ENCODE data around the gene RERE.

RERE gene

DNA sequence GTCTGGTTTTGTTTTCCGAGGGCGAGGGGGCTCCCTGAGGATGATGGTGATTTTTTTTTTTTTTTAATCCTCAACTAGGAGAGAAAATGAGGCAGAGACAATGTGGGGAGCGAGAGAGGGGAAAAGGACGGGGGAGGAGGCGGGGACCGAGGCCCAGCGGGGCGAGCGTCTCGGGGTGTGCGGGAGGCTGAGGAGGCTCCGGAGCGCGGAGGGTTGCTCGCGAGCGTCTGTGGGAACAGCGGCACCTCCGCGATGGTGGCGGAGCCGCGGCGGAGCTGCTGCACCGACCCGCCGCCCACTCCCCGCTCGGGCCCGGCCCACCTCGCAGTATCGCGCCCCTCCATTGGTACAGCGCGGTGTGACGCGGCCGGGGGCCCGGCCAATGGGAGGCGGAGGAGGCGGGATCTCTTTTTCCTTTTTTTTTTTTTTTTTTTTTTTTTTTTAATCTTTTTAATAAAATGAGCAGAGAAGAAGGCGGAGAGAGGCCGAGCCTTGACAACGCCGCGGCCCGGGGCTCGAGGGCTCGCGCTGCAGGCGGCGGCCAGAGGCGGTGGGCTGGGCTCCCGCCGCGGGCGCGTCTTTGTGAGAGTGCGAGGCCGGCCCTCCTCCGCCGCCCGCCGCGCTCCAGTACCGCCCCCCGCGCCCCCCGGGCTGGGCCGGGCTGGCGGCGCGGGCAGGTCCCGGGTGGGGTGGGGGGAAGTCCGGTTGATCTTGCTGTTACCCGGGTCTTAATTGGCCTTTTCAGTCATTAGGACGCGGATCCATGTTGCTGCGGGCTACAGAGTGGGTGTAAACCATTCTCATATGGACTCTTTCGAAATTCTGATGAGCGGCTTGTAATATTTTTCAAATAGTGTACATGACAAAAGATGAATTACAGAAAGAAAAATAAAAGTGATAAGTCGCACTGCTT lies at the start of gene RERE:
Gene RERE, minus strand, starts transcription at position 229 of the 913 bp plus-strand sequence.
- peak; percentile 23 to 94 (median 88) for DNase-seq

DNA sequence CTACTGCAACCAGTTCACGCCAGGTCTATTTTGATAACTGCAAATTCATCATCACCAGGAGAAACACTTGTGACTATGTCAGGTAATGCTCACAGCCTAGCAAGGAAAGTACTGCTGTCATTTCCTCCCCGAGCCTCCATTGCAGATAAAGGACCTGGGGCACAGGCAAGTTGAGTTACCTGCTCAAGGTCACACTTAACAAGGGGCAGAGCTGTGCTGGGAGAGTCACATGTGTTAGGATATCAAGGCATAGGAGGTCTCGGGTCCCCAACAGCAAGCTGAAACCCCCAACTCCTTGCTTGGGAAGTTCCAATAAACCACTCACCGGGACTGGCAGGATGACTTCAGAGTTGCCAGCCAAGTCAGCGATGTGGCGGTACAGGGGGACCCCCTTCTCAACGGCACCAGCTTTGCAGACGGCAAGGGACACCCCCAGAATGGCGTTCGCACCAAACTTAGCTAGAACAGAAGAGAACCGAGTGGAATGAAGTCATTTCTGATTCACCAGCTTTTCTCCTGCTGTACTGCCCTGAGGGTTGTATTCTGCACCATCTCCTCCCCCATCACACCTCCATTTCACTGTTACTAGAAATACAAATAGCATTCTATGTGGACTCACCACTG lies 49.5 kb upstream of the RERE start:
- peak in 2 of 58 donors; percentile 23 to 26 for DNase-seq

DNA sequence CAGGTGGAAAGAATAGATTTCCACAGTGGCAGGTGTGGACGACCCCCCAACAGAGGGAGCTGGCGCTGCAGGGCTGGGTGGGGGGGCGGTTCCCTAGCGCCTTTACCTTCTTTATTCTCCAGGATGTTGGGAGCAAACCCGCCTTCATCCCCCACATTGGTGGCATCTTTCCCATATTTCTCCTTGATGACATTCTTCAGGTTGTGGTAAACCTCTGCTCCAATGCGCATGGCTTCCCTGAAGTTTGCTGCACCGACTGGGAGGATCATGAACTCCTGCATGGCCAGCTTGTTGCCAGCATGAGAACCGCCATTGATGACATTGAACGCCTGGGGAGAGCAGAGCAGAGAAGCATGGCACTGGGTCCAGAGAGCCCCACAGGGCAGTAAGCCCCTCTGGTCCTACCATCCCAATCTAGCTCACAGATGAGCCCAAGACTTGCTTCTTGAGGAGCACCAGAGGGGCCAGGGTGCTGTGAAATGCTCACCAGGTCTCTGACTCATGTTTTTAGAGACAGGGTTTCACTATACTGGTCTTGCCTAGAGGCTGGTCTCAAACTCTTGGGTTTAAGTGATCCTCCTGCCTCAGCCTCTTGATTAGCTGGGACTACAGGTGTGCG lies 48.8 kb upstream of the RERE start:
- no peak for DNase-seq

DNA sequence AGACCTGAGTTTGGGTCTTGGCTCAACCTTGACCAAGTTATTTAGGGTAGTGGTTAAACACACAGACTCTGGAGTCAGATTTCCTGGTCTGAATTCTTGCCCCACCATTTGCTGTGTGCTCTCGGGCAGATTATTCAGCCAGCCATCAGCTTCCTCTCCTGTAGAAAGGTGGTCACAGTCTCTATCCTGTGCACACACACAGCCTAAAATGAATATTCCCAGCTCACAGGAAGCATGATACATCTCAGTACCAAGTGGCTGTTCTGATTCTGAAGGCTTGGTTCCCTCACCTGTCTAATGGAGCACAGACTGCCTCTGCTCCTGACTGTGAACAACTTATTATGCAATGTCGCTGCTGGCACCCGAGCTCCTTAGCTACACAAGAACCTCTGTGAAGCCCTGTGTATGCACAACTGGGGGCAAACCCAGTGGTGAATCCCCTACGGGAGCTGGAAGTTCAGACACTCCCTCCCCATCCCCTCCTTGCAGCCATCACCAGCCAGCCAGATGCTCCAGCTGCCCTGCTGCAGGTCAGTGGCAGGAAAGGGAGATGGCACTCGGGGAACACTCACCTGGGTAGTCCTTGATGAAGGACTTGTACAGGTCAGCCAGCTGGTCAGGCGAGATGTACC lies 47.4 kb upstream of the RERE start:
- no peak for DNase-seq

DNA sequence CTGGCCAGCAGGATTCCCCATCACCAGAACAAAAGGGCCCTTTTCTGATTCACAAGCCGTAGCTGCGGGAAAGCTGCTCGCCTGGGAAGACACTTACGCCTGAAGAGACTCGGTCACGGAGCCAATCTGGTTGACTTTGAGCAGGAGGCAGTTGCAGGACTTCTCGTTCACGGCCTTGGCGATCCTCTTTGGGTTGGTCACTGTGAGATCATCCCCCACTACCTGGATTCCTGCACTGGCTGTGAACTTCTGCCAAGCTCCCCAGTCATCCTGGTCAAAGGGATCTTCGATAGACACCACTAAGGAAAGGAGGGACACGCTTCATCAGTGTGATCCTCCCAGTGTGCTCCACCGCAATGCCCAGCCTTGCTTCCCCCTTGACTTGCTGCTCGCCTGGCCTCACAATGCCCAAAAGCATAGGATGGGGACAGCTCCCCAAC lies 46.4 kb upstream of the RERE start:
- no peak for DNase-seq

DNA sequence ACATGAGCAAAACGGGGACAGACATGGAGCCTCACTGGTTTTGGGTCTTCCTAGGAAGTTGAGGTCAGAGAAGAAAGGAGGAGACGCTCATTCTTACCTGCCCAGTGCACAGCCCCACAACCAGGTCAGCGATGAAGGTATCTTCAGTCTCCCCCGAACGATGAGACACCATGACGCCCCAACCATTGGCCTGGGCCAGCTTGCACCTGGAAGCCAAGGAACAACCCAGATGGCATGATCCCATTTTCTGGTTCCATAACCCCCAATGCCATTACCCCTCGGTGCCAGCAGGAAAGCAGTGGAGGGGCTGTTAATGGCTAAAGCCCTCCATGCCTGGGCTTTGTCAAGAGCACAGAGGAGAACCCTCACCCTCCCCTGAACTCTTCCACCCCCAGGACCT lies 45.7 kb upstream of the RERE start:
- DNase-seq = no peak

DNA sequence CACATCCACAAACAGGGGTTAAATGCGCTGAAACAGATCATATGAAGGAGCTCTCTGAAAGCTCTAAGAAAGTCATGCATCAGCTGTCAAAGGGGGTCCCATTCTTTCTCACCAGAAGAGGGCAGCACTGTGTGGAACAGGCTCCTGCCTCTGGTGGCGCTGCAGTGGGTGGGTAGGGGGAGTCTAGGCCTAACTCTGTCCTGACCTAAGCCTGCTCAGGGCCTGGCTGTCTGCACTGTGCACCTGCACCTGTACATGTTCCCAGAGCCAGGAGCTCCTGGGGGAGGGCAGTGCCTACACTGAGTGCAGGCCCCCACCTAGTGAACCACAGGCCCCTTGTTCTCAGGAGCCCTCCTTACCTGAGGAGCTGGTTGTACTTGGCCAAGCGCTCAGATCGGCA lies 45.1 kb upstream of the RERE start:
- DNase-seq = no peak

DNA sequence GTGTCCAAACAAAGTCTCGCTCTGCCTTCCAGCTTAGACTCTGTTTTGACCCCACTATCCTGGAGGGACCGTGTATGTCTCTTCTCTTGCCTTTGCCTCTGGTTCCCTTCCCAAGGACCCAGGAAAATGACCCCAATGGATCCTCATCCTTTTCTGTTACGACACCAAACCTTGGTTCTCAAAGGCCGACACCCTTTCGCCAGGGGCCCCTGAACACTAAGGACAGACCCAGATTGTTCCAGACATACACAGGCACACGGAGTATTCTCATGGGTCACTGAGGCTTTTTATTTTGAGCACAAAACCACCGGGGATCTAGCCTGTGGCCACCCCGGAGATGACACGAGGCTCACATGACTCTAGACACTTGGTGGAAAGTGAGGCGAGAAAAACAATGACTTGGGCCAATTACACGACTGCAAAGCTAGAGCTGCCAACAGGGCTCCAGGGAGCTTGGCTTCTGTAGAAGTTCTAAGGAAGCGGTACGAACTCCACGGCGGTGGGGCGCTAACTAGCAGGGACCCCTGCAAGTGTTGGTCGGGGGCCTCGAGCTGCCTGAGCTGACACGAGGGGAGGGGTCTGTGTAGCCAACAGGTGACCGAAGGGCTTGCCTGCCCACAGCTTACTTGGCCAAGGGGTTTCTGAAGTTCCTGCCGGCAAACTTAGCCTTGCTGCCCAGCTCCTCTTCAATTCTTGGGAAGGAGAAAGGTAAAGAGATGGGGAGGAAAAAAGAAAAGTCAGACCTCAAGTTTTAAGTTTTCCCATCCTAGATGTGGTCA lies 43.5 kb upstream of the RERE start:
- peak in 7 of 58 donors; percentile 13 to 39 (median 19) for DNase-seq

DNA sequence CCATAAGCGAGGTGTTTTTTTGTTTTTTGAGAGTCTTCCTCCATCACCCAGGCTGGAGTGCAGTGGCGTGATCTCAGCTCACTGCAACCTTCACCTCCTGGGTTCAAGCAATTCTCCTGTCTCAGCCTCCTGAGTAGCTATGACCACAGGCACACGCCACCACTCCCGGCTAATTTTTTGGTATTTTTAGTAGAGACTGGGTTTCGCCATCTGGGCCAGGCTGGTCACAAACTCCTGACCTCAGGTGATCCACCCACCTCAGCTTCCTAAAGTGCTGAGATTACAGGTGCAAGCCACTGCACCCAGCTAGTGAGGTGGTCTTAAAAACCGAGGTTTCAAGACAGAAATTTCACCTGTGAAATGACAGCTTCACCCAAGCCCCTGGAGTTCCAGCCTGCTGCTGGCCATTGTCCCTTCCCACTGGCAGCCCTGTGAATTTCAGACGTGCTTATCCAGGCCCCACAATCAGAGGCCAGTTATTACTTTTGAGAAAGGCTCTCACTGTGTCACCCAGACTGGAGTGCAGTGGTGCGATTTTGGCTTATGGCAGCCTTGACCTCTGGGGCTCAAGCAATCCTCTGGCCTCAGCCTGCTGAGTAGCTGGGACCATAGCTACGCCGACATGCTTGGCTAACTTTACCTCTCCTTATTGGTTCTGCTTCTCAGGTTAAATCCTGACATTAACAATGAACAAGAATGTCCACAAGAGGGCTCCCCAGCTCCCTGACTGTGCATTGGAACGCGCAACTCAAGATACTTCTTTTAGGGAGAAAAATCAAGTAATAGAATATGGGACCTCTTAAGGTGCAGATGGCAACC lies 41.7 kb upstream of the RERE start:
- peak in 15 of 58 donors; percentile 6 to 53 (median 19) for DNase-seq

DNA sequence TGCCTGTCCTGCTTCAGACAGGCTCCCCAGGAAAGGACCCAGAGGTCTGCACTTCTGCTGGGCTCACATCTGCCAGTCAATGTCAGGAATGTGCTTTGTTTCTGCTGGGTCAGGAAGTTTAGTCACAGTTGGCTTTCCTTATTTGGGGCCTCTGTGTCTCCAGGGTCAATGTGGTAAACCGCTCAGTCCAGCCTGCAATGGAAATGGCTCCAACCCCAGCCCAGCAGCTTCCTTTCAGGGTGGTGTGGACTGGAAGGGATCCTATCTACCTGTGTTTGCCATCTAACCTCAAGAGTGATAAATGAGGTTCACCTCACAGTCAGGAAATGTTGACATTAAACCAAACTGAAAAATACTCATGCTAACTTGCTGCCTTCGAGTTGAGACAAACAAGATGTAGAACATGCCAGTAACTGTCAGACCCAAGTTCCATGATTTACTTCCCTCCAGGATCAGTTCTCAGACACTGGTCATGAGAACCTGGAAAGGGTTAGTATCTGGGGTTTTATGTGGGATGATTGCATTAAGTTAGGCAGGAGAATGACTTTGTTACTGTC lies 40.8 kb upstream of the RERE start:
- DNase-seq = no peak

DNA sequence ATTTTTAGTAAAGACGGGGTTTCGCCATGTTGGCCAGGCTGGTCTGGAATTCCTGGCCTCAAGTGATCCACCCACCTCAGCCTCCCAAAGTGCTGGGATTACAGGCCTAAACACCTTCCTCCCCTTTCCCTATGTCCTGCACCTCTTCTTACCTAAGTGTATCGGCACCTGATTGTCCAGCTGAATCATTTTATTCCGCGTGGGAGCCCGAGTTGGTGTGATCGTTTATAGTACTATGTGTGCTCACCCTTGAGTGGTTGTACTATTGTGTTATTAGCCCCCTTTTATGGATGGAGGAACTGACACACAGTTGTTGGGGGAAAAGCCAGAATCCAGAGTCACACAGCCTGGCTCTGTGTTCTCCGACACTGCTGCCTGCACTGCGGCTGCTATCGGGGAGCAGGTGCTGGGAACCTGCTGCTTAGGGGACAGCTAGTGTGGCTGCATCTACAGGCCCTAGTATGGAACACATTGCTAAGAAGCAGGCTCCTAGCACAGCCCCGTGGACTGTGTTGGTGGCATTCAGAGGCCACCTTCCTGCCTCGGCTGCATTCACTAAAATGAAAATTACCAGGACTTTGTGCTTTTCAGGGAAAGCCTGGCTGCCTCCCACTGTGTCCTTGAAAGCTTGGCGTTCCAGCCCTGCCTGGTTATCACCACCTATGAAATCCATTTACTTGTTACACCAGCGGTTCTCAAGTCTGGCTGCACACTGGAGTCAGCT lies 39.4 kb upstream of the RERE start:
- no peak for DNase-seq

DNA sequence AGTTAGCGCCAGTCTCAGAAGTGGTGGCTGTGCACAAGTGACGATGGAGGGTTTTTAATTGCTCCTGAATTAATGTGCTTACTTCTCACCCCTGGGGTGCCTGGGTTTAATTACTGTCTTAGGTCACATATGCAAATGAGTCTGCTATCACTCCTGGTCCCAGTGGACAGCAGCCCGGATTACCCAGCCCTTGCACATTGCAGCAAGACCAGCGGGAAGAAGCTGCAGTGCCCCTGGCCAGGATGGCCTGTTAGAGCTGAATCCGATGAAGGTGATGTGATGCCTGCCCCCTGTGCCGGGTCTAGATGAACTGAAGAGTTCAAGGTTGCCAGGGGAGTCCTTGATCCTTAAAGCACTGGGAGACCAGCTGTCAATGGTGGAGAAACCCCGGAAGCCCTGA lies 36.8 kb upstream of the RERE start:
- DNase-seq = no peak

DNA sequence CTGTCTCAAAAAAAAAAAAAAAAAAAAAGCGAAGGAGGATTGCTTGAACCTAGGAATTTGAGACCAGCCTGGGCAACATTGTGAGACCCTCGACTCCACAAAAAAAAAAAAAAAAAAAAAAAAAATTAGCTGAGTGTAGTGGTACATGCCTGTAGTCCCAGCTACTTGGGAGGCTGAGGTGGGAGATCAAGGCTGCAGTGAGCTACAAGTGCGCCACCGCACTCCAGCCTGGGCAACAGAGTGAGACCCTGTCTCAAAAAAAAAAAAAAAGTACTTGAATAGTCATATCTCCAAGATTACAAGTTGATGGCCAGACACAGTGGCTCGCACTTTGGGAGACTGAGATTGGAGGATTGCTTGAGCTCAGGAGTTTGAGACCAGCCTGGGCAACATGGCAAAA lies 33.6 kb upstream of the RERE start:
- no peak for DNase-seq

DNA sequence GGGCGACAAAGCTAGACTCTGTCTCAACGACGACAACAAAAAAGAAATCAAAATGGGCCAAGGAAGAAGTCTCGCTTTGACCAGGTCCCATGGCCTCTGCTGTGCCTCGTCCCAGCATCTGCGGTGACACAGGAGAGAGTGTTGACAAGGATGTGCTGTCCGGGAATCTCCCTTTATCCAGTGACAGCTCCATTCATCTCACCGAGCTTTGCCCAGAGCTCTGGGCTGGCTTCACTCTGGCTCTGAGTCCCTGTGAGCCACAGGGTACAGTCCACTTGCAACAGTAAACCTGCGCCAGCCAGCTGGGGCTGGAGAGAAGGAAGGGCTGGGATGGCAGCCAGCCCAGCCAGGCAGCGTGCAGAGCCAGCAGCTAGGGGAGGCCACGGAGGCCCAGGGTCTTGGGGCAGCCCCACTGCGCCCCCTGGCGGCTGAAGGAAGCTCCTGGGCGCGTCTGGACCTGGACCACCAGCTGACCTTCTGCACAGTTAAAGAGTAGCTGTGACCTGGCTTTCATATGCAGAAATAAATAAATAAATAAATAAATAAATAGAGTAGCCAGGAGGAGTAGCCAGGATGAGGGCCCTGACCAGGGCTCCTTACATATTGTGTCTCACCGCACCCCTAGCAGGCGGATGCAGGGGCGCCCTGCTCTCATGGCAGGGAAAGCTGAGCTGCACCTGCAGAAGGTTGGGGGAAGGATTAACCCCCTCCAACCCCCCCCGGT lies 31.4 kb upstream of the RERE start:
- peak in 57 of 58 donors; percentile 24 to 94 (median 84) for DNase-seq

DNA sequence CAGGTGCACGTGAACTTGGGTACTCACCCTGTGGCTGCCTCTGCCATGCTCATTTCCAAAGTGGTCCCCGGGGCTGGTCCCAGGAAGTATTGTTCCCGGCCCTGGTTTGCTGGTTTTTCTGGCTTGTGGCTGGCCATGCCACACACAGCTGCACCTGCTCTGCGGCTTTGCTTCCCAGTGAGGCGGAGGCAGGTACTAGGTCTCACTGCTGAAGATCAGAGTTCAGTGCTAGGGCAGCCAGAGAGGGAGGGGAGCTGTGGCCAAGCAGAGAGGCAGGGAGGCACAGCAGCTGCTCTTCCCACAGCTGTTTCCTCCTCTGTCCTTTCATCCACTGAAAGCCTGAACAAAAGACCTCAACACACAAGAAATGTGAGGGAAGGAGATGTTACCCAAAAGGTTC lies 30.6 kb upstream of the RERE start:
- peak in 3 of 58 donors; percentile 9 to 17 (median 15) for DNase-seq

DNA sequence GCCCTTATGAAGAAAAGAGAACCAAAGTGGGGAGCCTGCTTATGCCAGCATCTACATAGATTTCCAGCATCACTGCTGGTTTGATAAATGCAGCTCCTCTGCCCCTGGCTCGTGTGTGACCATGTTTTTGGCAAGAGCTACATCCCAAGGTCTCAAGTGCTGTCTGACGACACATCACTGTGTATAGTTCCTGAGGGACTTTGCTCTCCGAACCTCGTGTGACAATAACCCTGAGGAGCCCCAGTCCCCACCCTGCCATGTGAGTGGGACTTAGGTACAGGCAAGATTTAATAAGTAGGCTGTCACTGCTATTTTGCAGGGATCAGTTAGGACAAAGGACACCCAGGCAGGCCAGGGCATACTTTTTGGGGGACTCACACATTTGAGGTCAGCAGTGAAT lies 28.8 kb upstream of the RERE start:
- no peak for DNase-seq

DNA sequence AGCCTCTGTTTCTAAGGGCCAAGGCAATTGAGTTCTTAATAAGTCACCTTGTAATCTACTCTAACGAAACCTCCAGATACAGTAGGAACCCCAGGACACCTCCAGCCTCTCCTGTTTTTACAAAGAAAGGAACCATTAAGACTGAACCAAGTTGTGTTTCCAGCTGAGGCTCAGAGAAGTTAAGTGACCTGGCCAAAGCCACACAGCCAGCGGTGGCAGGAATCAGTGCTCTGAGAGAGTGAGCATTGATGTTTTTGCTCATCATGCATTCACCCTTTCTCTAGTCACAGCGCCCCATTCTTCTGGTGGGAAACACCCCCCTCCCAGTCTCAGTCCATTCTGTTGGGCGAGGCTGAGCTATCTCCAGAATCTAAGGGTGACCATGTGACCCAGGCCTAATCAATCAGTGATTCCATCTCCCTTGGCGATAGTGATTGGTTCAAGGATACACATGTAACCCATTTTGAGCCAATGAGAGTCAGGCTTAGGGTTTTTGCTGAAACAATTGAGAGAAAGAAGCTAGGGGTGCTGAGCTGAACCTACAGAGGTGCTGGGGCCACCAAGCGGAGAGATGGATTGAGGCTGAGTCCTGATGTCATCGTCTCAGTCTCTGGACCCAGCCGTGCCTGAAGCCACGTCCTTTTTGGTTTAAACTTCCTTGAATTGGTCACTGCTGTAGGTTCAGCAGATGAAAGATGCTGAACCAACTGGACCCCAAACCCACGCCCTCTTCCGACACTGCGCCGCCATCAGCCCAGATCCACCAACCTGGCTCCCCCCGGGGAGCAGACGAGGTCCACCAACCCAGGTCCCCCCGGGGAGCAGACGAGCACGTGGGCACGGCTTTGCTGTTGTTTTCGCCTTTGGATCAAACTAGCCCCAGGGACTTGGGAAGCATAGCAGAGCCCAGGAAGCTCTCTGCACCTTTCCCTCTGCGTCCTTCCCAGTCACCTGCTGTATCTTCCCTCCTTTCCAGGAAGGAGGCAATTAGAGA lies 28.0 kb upstream of the RERE start:
- DNase-seq = no peak

Measured in anterior cingulate cortex (tissue), 58 donors.